Non-pigmented ciliary epithelial cell (primary cell): ENCODE data around the gene NTNG2.
"Not testable (repeated sequence)": the region's sequence is repeated elsewhere in the genome, so short reads cannot be mapped to it uniquely, and the experiment has no call there.

Experiments used
- DNase-seq: peaks from one replicate; pipeline ENCODE4 v3.0.0-alpha.2; 2010; ENCODE audit warnings: low read depth

The NTNG2 gene

GRCh38 chr9:132161743-132162184 lies at the start of gene NTNG2:
Gene NTNG2 (plus strand): TSS chr9:132162058. CDS start chr9:132166832, 4,774 bp downstream.
- no peak for DNase-seq

DNA sequence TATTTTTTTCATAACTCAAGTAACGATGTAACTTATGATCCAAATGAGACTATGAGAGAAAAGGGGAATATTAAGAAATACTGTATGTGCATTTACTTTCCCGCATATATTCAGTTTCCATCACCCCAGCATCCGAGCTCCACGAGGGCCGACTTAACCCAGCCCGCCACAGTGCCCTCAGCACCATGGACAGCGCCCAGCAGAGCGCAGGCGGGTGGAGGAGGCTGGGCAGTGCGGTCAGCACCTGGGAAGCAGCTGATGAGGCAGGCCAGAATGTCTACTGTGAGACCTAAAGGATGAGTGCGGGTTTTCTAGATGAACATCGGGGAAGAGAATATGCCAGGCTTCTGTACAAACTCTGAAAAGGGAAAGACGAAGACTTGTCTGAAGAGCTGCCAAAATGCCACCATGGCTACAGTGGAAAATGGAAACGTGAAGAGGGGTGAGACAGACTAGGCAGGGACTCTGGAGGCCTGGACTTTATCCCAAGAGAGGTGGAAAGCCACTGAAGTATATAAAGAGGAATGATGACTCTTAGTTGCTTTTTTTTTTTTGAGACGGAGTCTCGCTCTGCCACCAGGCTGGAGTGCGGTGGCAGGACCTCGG lies 47.7 kb upstream of the NTNG2 start:
- peak; percentile 8 for DNase-seq

DNA sequence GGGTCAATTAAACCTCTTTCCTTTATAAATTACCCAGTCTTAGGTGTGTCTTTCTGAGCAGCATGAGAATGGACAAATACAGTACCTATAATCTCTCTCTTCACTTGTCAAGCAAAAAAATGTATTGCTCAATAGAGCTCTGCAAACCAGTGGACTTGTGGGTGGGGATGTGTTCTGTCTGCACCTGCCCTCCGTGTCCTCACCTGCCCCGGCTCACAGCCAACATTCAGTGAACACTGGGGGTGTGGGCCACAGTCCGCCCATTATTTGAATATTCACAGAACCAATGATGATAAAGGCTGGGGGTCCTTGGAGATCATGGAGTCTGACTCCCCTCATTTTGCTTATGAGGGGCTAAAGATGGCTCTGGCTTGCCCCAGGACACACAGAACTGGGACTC lies 45.3 kb upstream of the NTNG2 start:
- no peak for DNase-seq

DNA sequence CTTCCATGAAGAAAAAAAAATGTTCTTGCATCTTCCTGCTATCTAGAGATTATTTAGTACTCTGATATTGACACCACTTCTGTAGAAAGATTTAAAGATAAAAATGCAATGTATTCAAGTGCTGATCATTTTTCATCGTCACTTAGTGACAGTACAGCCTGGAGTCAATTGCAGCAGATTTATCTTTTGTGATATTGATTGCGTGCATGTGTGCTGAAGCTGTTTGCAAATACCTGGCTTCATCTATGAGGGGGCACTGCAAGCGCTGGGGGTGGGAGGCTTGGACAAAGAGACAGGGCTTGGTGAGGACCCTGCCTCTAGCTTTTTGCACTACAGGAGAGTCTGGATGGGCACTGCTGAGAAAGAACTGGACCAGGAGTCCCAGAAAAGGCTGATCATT lies 44.2 kb upstream of the NTNG2 start:
- no peak for DNase-seq

- no peak for DNase-seq
Observed at GRCh38 chr9:132121021-132121420, 40.8 kb upstream of the NTNG2 start.

- DNase-seq = no peak
Observed at GRCh38 chr9:132124800-132125199, 37.1 kb upstream of the NTNG2 start.

DNA sequence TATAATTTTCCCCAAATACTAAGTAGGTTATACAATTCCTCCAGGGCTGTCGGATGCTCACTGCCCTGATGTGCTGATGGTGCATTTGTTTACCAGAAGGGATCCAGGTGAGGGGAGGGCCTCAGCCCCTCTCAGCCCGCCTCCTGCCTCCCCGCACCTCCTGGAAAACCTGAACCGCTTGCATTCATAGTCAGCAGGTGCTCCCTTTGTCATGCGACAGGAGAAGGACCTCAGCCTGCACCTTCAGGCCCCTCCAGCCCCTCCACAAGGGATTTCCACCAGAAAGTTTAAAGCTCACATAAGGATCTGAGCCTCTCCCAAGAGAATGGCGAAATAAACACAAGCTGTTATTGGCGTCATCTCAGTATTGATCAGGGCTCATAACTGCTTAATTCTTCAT lies 36.5 kb upstream of the NTNG2 start:
- no peak for DNase-seq

- no peak for DNase-seq
Observed at GRCh38 chr9:132125944-132126679, 35.7 kb upstream of the NTNG2 start.

- no peak for DNase-seq
Observed at GRCh38 chr9:132126680-132127236, 35.1 kb upstream of the NTNG2 start.

DNA sequence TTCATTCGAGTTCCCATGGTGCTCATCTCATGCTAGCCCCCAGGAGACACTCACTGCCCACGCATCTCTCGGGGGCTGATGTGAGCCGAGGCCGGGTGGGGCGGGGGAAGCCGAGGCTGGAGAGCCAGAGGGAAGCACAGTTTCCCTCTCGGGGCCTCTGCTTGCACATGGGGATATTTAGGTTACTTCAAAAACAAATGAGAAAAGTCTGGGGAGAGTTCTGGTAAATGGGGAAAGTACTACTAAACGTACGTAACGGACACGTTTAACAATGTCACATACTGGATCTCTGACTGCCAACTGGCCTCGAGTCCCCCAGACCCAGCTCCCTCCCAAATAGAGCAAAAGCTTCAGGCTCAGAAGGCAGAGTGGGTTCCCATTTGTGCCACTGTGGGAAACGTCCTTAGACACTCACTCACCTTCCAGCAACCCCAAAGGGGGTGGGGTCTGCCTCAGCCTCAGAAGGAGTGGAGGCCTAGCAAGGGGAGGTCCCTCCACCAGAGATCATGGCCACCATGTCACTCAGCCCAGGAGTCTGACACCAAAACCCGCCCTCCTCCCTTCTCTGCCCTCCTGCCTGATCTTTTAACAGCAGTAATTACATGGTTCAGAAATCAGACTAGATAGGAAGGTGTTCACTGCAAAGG lies 33.8 kb upstream of the NTNG2 start:
- DNase-seq = no peak

- no peak for DNase-seq
Observed at GRCh38 chr9:132129535-132129934, 32.3 kb upstream of the NTNG2 start.

DNA sequence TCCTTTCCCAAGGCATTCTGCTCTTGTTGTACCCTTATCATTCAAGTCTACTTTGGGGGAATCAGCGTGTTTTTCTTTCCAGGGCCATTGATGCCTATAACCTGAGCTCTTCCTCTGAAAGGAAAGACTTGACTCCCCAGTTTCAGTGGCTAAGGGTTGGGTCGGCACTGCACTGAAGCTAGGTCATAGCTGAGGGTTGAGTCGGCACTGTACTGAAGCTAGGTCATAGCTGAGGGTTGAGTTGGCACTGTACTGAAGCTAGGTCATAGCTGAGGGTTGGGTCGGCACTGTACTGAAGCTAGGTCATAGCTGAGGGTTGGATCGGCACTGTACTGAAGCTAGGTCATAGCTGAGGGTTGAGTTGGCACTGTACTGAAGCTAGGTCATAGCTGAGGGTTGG lies 27.8 kb upstream of the NTNG2 start:
- DNase-seq = not testable (repeated sequence)

- no peak for DNase-seq
Observed at GRCh38 chr9:132135456-132135855, 26.4 kb upstream of the NTNG2 start.

- DNase-seq = no peak
Observed at GRCh38 chr9:132136151-132136780, 25.6 kb upstream of the NTNG2 start.

DNA sequence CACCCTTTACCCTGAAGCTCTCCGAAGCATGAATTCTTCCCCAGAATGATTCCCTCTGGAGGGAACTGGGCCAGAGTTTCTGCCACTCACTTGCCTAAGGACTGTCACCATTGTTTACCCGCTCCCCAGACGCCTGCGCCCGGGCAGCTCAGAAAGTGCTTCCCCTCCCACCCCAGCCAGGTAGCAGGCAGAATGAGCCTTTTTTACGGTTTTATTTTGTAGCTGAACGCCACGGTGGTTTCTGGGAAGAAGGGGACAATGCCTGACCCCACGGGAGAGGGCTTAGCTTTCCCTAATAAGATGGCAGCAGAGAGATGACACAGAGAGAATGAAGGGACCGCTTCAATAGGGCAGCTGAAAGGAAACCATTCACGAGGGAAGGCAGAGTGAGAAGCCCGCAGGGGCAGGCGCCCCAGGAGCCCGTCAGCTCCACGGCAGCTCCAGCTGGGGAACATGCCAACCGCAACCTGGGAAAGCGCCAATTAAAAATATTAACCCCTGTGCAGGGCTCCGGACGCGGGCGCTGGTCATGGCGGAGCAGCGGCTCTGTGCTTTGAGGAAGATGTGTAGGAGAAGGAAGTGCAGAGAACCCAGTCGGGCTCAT lies 20.4 kb upstream of the NTNG2 start:
- DNase-seq = no peak

GRCh38 chr9:132141948-132142594 lies 19.8 kb upstream of the NTNG2 start:
- no peak for DNase-seq

- no peak for DNase-seq
Observed at GRCh38 chr9:132142924-132143323, 18.9 kb upstream of the NTNG2 start.

GRCh38 chr9:132143359-132143758 lies 18.5 kb upstream of the NTNG2 start:
- DNase-seq = no peak

DNA sequence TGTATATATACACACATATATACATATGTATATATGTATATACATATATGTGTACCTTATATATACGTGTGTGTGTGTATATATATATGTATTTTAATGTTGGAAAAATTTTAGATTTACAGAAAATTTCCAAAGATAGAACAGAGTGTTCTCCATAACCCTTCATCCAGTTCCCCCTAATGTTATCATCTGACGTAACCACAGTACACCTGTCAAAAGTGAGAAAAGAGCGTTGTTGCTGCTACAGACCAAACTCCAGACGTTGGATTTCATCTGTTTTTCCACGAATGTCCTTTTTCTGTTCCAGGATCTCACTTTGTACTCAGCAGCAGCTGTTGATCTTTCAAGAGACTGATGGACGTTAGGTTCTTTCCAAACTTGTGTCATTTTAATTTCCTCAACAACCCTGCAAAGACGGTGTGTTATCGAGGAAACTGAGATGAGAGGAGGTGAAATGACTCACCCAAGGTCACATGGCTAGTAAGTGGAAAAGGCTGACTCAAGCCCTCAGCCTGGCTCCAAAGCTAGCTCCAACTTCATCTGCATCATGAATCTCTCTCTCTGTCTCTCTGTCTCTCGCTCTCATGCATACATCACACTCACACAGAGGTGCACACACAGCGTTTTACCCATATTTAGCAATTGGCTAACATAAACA lies 17.0 kb upstream of the NTNG2 start:
- DNase-seq = no peak

- DNase-seq = no peak
Observed at GRCh38 chr9:132146039-132146438, 15.8 kb upstream of the NTNG2 start.

DNA sequence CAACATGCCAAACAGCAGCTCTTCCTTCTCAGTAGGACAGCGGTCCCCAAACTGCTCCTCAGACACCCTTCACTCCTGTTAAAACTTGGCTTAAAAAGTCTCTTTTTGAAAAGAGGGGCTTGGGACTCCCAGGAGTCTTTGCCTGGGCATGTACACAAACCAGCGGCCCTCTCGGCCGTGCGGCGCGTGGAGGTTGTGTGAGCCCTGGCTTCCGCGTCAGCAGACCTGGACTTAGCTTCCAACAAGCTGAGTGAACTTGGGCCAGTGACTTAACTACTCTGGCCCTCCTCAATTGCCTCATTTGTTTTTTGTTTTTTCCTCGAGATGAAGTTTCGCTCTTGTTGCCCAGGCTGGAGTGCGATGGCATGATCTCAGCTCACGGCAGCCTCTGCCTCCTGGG lies 15.3 kb upstream of the NTNG2 start:
- DNase-seq = no peak
